LNCAP (cell line): ENCODE data around the gene MYBPHL.

Source experiments
- TF ChIP-seq, protein P1 (sequence below): fragments of 450-650 bp; IDR thresholded peaks from 2 replicates; pipeline ENCODE4 v1.5.1; 2017; ENCODE audit warnings: mild to moderate bottlenecking

Gene MYBPHL

DNA sequence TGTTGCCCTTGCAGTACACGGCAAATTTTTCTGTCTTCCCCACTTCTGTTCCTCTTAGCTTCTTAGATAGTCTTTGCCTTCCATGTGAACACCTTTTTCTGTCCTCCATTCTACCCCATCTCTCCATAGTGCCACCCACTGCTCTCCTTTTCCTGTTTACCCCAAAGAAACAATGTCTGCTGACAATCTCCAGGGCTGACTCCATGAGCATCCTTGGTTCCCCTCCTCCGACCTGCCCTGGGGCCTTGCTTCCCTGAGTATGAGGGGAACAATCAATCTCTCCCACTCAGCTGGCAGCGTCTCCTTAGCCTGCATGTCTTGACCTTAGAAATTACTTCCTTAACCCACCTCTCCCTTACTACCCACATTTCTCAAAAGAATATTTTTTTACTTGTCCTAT, 12.3 kb upstream of the MYBPHL start:
- TF ChIP-seq, protein P1, sequence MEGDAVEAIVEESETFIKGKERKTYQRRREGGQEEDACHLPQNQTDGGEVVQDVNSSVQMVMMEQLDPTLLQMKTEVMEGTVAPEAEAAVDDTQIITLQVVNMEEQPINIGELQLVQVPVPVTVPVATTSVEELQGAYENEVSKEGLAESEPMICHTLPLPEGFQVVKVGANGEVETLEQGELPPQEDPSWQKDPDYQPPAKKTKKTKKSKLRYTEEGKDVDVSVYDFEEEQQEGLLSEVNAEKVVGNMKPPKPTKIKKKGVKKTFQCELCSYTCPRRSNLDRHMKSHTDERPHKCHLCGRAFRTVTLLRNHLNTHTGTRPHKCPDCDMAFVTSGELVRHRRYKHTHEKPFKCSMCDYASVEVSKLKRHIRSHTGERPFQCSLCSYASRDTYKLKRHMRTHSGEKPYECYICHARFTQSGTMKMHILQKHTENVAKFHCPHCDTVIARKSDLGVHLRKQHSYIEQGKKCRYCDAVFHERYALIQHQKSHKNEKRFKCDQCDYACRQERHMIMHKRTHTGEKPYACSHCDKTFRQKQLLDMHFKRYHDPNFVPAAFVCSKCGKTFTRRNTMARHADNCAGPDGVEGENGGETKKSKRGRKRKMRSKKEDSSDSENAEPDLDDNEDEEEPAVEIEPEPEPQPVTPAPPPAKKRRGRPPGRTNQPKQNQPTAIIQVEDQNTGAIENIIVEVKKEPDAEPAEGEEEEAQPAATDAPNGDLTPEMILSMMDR: no peak

DNA sequence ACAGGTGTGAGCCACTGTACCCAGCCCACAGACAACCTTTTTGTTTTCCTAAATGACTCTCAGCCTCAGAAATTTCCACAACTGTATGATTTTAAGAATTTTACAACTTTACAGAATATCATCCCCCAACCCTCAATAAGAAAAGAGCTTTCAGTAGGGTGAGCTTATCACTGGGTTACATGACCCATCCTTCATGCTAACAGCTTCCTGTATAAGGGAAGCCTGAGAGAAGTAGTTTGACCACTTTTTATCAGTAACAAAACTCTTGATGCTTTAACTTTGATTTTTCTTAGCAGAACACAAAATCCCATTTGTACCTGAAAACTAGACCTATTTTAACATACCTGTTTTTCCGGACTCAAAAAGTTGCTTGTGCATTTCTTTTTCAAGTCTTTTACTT, 9.7 kb upstream of the MYBPHL start:
- TF ChIP-seq, protein P1: no peak

DNA sequence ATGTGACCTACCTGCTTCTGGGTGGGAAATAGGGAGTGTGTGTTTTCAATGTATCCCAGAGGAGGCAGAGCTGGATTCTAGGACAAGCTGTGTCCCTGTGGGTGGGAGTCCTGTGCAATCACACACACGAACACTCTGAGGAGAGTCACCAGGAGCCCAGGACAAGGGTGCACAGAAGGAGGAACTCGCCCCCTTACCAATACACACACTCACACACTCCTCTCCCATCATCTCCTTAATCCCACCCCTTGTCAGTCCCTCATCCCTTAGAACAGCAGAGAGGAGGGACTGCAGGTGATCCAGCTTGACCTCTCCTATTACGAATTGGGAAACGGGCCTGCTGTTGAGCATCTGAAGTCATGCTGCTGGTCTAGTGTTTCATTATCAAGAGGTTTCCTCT, 8.5 kb upstream of the MYBPHL start:
- TF ChIP-seq, protein P1: no peak

DNA sequence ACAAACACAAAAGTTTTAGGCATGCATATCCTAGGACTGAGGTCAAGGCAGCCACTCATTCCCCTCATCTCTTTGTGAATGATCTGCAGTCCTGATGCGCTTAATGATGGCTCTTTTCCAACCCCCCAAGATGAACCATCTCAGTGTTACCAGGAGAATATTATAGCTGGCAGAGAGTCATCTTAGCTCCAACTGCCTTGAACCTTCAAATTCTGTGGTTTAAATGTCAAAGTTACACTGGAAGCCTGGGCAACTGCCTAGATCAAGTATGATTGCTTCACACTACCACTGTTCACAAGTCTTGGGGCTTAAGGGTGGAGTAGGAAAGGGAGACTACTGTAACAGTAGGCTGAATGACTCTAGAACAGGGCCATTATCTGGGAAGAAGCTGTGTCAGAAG, 8.0 kb upstream of the MYBPHL start:
- TF ChIP-seq, protein P1: no peak

DNA sequence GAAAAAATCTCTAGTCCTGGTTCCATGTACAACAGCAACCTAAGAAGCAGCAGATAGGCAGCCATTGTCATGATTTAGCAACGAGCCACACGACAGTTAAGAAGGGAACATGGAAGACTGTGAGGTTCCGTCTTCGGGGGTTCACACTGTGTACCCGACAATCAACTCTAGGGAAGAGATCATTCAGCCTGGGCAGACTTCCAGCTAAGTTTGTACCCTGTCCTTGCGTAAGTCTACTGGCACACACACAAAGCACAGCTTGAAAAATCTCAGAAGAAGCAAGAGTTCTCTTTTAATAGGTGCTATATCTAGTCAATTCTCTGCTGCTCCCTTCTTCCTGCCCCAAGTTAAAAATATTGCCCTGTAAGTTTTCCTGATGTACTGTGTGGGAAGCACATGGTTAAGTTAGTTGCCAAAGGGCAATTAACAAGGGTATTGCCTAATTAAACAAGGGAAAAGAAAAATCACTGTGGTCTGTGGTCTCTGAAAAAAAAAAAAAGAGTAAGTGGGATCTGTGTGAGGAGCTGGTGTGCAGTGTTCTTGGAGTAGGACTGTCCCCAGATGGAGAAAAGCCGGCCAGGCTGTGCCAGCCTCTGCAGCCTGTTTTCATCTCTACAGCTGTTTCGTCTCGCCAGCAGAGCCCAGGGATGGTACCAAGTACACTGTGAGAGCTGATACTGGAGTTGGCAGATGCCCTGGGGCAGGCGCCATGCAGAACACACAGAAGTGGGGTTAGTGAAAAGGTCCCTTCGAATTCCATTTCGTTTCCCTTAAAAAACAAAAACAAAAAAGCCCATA, 6.4 kb upstream of the MYBPHL start:
- TF ChIP-seq, protein P1: no peak

DNA sequence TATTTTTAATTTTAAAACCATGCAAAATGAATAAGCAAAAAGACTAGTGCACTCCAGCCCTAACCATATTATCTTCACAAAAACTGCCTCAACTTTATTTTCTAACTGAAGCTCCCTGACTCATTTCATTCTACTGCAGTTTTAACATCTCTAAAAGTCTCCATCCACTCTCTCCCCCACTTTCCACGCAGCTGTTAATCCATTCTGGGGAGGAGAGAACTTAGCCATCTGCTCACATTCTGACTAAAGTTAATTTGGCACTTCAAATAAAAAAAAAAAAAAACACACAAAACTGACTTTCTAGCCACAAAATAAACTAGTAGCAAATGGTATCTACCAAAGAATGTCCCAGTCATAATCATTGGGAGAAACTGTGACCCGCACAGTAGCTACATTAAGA, 5.4 kb upstream of the MYBPHL start:
- TF ChIP-seq, protein P1: no peak

DNA sequence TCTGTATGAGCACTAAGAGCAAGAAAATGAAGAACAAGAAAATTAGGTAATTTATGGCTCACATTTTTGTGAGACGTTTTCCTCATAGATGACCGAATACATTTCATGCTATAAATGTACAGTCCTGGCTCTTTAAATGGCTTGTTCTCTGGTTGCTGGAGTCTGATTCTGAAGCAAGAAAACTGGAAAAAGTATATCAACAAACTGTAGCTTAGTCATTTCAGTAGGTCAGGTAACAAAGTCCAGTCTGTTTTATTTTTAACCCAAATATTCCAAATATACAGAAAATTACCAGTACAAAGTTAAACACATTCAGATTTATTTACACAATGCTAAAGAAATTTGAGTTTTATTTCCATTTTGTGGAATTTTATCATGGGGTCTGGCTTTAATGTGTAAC, 2.5 kb upstream of the MYBPHL start:
- TF ChIP-seq, protein P1: no peak
